ENCODE measurements around the gene SSH2. TPM values are rescaled to one million over a fixed set of nuclear protein-coding genes. Genes with fewer than 3 reads are reported as not detected.

The SSH2 gene
- total and polyA plus RNA-seq, 2 donors from 2014 or later: 19.7 to 62.5 TPM

DNA sequence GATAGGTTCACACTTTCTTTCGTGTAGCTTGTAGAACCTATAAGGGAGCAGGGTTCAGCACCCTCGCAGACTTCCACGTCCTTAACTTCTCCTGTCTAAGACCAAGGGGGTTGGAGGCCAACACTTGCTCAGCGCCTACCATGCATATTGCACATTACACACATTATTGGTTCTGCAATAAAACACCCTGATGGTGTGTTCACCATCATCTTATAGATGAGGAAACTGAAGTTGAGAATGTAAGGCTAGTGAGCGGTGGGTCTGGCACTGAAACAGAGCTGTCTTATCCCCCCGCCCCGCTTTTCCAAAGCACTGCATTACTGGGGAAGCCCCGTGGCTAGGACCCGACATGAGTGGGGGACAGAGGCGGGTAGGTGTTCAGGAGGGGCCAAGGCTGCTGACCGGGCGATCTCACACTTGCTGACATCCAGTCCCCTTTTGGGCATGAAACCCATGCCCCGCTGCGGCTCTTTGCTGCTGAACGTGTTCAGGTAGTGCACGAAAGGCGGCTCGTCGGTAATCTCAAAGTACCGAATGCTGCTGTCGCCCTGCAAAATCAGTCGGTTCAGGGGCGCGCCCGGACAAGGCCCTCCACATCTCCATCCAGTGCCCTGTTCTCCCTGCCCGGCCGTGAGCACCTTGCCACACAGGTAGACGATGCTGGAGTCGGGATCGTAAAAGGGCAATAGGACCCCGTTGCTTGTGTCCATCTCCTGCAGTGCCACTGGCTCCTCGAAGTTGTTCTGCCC, 313.6 kb downstream of the SSH2 start:
- no peak for DNase-seq
- TF ChIP-seq, protein P1, sequence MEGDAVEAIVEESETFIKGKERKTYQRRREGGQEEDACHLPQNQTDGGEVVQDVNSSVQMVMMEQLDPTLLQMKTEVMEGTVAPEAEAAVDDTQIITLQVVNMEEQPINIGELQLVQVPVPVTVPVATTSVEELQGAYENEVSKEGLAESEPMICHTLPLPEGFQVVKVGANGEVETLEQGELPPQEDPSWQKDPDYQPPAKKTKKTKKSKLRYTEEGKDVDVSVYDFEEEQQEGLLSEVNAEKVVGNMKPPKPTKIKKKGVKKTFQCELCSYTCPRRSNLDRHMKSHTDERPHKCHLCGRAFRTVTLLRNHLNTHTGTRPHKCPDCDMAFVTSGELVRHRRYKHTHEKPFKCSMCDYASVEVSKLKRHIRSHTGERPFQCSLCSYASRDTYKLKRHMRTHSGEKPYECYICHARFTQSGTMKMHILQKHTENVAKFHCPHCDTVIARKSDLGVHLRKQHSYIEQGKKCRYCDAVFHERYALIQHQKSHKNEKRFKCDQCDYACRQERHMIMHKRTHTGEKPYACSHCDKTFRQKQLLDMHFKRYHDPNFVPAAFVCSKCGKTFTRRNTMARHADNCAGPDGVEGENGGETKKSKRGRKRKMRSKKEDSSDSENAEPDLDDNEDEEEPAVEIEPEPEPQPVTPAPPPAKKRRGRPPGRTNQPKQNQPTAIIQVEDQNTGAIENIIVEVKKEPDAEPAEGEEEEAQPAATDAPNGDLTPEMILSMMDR (IDR thresholded peaks at IDR 0.05; ENCODE audit: borderline replicate concordance, extremely low read depth, insufficient read depth): no peak
- no peak overlapping the region for H3K9ac ChIP-seq (ENCODE audit: low read length in 3 of 3)
- intact Hi-C loops (cut with DNase I): no loop called here
- no peak for FAIRE-seq
- peaks cover 22% of the 10 kb centered on the region for H3K27me3 ChIP-seq (ENCODE audit: control insufficient read depth, insufficient read depth, low read length)
- peaks cover 0 to 33% (median 17%) of the 10 kb centered on the region in 3 donors for H3K4me1 ChIP-seq (ENCODE audit: control insufficient read depth in 2 of 3, insufficient read depth in 2 of 3, low read depth in 1 of 3, low read length in 3 of 3)
- no peaks in the 10 kb centered on the region for H3K36me3 ChIP-seq (ENCODE audit: control insufficient read depth in 2 of 3, insufficient read depth in 3 of 3, low read length in 3 of 3)
- no peak overlapping the region for H3K27ac ChIP-seq (ENCODE audit: low read depth in 2 of 2, low read length in 2 of 2)
- peak overlapping the region; percentile 6 to 54 (median 9) for H3K4me3 ChIP-seq (ENCODE audit: low read length in 3 of 3)
- no peaks in the 10 kb centered on the region for H3K9me3 ChIP-seq (ENCODE audit: control insufficient read depth in 2 of 3, insufficient read depth in 1 of 3, low read length in 3 of 3)

- intact Hi-C loops (cut with DNase I): no loop called here
- peaks cover 22% of the 10 kb centered on the region for H3K27me3 ChIP-seq (ENCODE audit: control insufficient read depth, insufficient read depth, low read length)
- no peak overlapping the region for H3K27ac ChIP-seq (ENCODE audit: low read depth in 2 of 2, low read length in 2 of 2)
- DNase-seq (peak; percentile 81 to 96 (median 93)), FAIRE-seq (no peak)
- no peaks in the 10 kb centered on the region for H3K9me3 ChIP-seq (ENCODE audit: control insufficient read depth in 2 of 3, insufficient read depth in 1 of 3, low read length in 3 of 3)
- H3K4me1 ChIP-seq (ENCODE audit: control insufficient read depth in 2 of 3, insufficient read depth in 2 of 3, low read depth in 1 of 3, low read length in 3 of 3): peaks cover 0 to 33% (median 17%) of the 10 kb centered on the region in 3 donors
- H3K36me3 ChIP-seq (ENCODE audit: control insufficient read depth in 2 of 3, insufficient read depth in 3 of 3, low read length in 3 of 3): no peaks in the 10 kb centered on the region
- H3K9ac ChIP-seq (ENCODE audit: low read length in 3 of 3): no peak overlapping the region
- TF ChIP-seq, protein P1 (IDR thresholded peaks at IDR 0.05; ENCODE audit: borderline replicate concordance, extremely low read depth, insufficient read depth): no peak
- H3K4me3 ChIP-seq (ENCODE audit: low read length in 3 of 3): peak overlapping the region; percentile 6 to 54 (median 9)
These were observed 314.3 kb downstream of the SSH2 start for GRCh38 chr17:29615492-29616299.

DNA sequence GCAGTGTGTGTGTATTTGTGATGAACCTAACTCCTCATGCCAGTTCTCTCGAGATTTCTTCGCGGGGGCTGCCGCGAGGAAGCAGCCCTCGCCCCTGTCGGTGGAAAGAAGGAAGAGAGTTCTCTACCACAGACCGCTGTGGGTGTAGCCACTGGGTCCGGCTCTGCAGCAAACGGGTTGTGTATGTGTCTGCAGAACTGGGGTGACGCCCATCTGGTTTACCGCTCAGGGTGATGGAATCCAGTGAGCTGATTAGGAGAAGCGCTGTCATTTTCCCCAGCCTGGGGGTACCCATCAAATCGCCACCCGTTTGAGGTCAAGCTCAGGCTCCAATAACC, 315.0 kb downstream of the SSH2 start:
- Histone ChIP-seq H3K9ac (ENCODE audit: low read length in 3 of 3) (no peak overlapping the region), H3K9me3 (ENCODE audit: control insufficient read depth in 2 of 3, insufficient read depth in 1 of 3, low read length in 3 of 3) (no peaks in the 10 kb centered on the region), H3K36me3 (ENCODE audit: control insufficient read depth in 2 of 3, insufficient read depth in 3 of 3, low read length in 3 of 3) (no peaks in the 10 kb centered on the region), H3K27me3 (ENCODE audit: control insufficient read depth, insufficient read depth, low read length) (peaks cover 22% of the 10 kb centered on the region), H3K4me3 (ENCODE audit: low read length in 3 of 3) (peak overlapping the region in 1 of 3 donors; percentile 54), H3K4me1 (ENCODE audit: control insufficient read depth in 2 of 3, insufficient read depth in 2 of 3, low read depth in 1 of 3, low read length in 3 of 3) (peaks cover 0 to 33% (median 17%) of the 10 kb centered on the region in 3 donors), H3K27ac (ENCODE audit: low read depth in 2 of 2, low read length in 2 of 2) (no peak overlapping the region)
- DNase-seq: peak in 1 of 5 donors; percentile 16
- TF ChIP-seq, protein P1 (IDR thresholded peaks at IDR 0.05; ENCODE audit: borderline replicate concordance, extremely low read depth, insufficient read depth): no peak
- intact Hi-C loops (cut with DNase I): no loop called here
- no peak for FAIRE-seq

Data from kidney (tissue), 14 donors.